OCI-LY7 (cell line): ENCODE data around the gene SLC31A2. TPM values are rescaled to one million over a fixed set of nuclear protein-coding genes. Genes with fewer than 3 reads are reported as not detected.

ENCODE experiments used
- BruUV-seq: library from RNA; stranded (reverse); fragments of 400-500 nt; replicated peaks from 2 replicates; lab custom pipeline; 2021; lab: Mats Ljungman, UMichigan
- CTCF ChIA-PET: fragments of 300-600 bp; sonication (Branson Sonifier 250); formaldehyde crosslinking; loops from one replicate; lab custom pipeline; 2022; ENCODE audit warnings: antibody characterized with exemption; ENCODE audit not compliant: unreplicated experiment; lab: Charles Lee
- POLR2A ChIA-PET: fragments of 300-600 bp; sonication (Branson Sonifier 250); formaldehyde crosslinking; loops from one replicate; lab custom pipeline; 2022; ENCODE audit warnings: antibody characterized with exemption; lab: Charles Lee
- DNase-seq: peaks from one replicate; pipeline ENCODE4 v3.0.0-alpha.2; 2015; ENCODE audit warnings: low spot score
- H2AFZ ChIP-seq: fragments of 200-600 bp; sonication (generic), shearing (Covaris generic); 2 replicates; pipeline ENCODE4 v1.6.1; 2014; ENCODE audit warnings: mild to moderate bottlenecking, antibody characterized with exemption, low read length, moderate library complexity
- H3K27ac ChIP-seq: fragments of 200-600 bp; sonication (generic); 2 replicates; pipeline ENCODE4 v1.5.1; 2014; ENCODE audit warnings: mixed run types, low read depth, mild to moderate bottlenecking, moderate library complexity, low read length, inconsistent platforms; ENCODE audit not compliant: poor library complexity, severe bottlenecking
- H3K36me3 ChIP-seq: fragments of 200-600 bp; sonication (generic); 2 replicates; pipeline ENCODE4 v1.6.1; 2014; ENCODE audit warnings: mild to moderate bottlenecking, antibody characterized with exemption, low read length, moderate library complexity, mixed read lengths; ENCODE audit not compliant: insufficient read depth
- H3K4me1 ChIP-seq: fragments of 200-600 bp; sonication (generic); 2 replicates; pipeline ENCODE4 v1.5.1; 2014; ENCODE audit warnings: mild to moderate bottlenecking, low read length; ENCODE audit not compliant: insufficient read depth, poor library complexity, severe bottlenecking
- H3K4me2 ChIP-seq: fragments of 200-600 bp; sonication (generic); 2 replicates; pipeline ENCODE4 v1.6.1; 2014; ENCODE audit warnings: mild to moderate bottlenecking, low read length
- H3K4me3 ChIP-seq: fragments of 200-600 bp; sonication (generic); 2 replicates; pipeline ENCODE4 v1.5.1; 2014; ENCODE audit warnings: mild to moderate bottlenecking, low read depth, low read length; ENCODE audit not compliant: poor library complexity, severe bottlenecking
- H3K79me2 ChIP-seq: fragments of 200-600 bp; sonication (generic); 2 replicates; pipeline ENCODE4 v1.6.1; 2016; ENCODE audit warnings: low read depth, mild to moderate bottlenecking, low read length, moderate library complexity, mixed read lengths; ENCODE audit not compliant: insufficient read depth
- H3K9me2 ChIP-seq: fragments of 200-600 bp; sonication (generic); 2 replicates; pipeline ENCODE4 v1.6.1; 2016; ENCODE audit warnings: mild to moderate bottlenecking, low read length, mixed read lengths; ENCODE audit not compliant: insufficient read depth
- H3K9me3 ChIP-seq: fragments of 200-600 bp; sonication (generic); 2 replicates; pipeline ENCODE4 v1.6.1; 2014; ENCODE audit warnings: mild to moderate bottlenecking, mixed run types, low read length, mixed read lengths
- H4K20me1 ChIP-seq: fragments of 200-600 bp; sonication (generic); 2 replicates; pipeline ENCODE4 v1.6.1; 2014; ENCODE audit warnings: mild to moderate bottlenecking, antibody characterized with exemption, low read length, moderate library complexity, mixed read lengths; ENCODE audit not compliant: insufficient read depth
- EZH2phosphoT487 ChIP-seq: fragments of 200-600 bp; sonication (generic); IDR thresholded peaks from 2 replicates; pipeline ENCODE4 v1.6.1; 2018; ENCODE audit warnings: low read depth, borderline replicate concordance, mild to moderate bottlenecking, mixed run types, antibody characterized with exemption, low read length, moderate library complexity, mixed read lengths
- intact Hi-C: fragments of 100-400 bp; cut with micrococcal nuclease; formaldehyde crosslinking; loops from one replicate; pipeline ENCODE4 v1.10.0; 2022; ENCODE audit not compliant: unreplicated experiment
- total RNA-seq, 2 experiments: library from RNA; depleted of rRNA in 1 of 2; stranded (reverse); fragments of >200 nt in 1 of 2; shearing (Covaris generic) in 1 of 2; gene quantifications; 2 replicates each; pipeline ENCODE4 v1.2.3, GENCODE V29; 2014 to 2022
- TF ChIP-seq, protein P1 (sequence below): fragments of 200-600 bp; sonication (generic); conservative IDR thresholded peaks from 2 replicates; pipeline ENCODE4 v1.5.1; 2014; ENCODE audit warnings: mild to moderate bottlenecking, antibody characterized with exemption, low read length, moderate library complexity, mixed read lengths

The SLC31A2 gene
- total RNA-seq, 2 experiments from 2014 or later: 1.3 to 2.7 TPM

DNA sequence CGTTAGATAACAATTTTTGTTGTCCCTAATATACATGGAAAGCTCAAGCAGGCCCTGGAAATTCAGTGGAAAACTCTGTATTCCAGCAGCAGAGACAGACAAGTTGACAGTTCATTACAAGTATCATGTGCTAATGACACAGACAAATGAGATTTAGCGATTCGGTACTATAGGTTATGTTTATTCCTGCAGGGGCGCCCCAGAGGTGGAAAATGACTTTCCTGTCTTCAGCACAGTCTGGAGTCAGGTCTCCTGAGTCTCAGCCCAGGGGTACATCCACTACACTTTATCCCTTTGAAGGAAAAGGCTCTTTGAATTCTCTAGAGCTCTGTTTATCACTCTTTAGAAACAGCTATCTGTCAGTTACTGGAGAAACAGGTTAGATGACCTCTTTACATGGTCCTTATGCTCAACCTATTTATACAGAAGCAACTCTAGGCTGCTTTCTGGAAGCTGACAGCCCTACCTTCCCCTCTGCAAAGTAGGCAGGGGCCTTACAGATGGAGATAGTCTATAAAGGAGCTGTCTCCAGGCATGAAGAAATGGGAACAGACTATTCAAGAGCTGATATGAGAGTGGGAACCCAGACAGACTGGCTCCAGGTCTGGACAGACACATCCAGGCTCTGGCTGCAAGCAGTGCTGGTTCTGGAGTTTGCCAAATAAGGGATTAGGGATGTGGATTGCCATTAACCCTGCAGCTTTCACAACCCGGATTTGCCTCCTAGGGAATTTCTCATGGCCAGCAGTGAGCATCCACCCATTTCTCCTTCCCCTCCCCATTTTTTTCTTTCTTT, 7.2 kb upstream of the SLC31A2 start:
- Histone ChIP-seq H3K9me2 (no peaks in the 10 kb centered on the region), H3K4me2 (no peak overlapping the region), H3K4me3 (no peak overlapping the region), H2AFZ (no peak overlapping the region), H4K20me1 (no peaks in the 10 kb centered on the region), H3K79me2 (no peaks in the 10 kb centered on the region), H3K27ac (no peak overlapping the region), H3K4me1 (no peaks in the 10 kb centered on the region), H3K9me3 (no peaks in the 10 kb centered on the region), H3K36me3 (no peaks in the 10 kb centered on the region)
- intact Hi-C loops: no loop called here
- DNase-seq: no peak
- POLR2A ChIA-PET: no interaction called here
- TF ChIP-seq, protein P1, sequence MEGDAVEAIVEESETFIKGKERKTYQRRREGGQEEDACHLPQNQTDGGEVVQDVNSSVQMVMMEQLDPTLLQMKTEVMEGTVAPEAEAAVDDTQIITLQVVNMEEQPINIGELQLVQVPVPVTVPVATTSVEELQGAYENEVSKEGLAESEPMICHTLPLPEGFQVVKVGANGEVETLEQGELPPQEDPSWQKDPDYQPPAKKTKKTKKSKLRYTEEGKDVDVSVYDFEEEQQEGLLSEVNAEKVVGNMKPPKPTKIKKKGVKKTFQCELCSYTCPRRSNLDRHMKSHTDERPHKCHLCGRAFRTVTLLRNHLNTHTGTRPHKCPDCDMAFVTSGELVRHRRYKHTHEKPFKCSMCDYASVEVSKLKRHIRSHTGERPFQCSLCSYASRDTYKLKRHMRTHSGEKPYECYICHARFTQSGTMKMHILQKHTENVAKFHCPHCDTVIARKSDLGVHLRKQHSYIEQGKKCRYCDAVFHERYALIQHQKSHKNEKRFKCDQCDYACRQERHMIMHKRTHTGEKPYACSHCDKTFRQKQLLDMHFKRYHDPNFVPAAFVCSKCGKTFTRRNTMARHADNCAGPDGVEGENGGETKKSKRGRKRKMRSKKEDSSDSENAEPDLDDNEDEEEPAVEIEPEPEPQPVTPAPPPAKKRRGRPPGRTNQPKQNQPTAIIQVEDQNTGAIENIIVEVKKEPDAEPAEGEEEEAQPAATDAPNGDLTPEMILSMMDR: no peak
- no peak for TF ChIP-seq EZH2phosphoT487
- CTCF ChIA-PET: no interaction called here
- BruUV-seq: no TSS peak

DNA sequence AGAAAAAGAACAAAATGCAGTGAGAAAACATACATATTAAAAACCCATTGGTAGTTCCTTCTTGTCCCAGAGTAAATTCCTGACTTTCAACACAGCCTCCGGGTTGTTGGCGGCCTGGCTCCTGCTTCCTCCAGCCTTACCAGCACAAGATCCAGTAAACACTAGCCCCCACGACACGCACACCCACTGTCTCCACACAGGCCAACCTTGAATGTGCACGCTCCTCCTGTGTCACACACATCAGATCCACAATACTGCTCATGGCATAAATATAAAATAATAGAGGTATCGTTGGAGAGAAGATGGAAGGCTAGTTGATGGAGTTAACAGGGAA, 2.5 kb upstream of the SLC31A2 start:
- POLR2A ChIA-PET: no interaction called here
- intact Hi-C loops: no loop called here

More for the DNA sequence above, 2.5 kb upstream of the SLC31A2 start:
- Histone ChIP-seq H3K4me3 (no peak overlapping the region), H3K9me3 (no peaks in the 10 kb centered on the region), H2AFZ (no peak overlapping the region), H3K79me2 (no peaks in the 10 kb centered on the region), H3K4me1 (peaks cover 6% of the 10 kb centered on the region), H3K4me2 (no peak overlapping the region), H4K20me1 (no peaks in the 10 kb centered on the region), H3K36me3 (no peaks in the 10 kb centered on the region), H3K27ac (no peak overlapping the region), H3K9me2 (no peaks in the 10 kb centered on the region)
- TF ChIP-seq, protein P1: no peak
- no peak for TF ChIP-seq EZH2phosphoT487
- no TSS peak for BruUV-seq
- CTCF ChIA-PET: no interaction called here
- DNase-seq: no peak
